B cell (primary cell): Measurements from ENCODE around the gene PSMF1.

Experiments
- EZH2 ChIP-seq: IDR thresholded peaks from 2 replicates; pipeline ENCODE4 v1.6.1; 2012; ENCODE audit warnings: borderline replicate concordance, low read depth, mild to moderate bottlenecking, moderate library complexity, low read length; ENCODE audit not compliant: insufficient read depth, poor library complexity, severe bottlenecking
- TF ChIP-seq, protein P1 (sequence below): fragments of 200-600 bp; IDR thresholded peaks from one replicate; pipeline ENCODE4 v1.8.0; 2022; ENCODE audit warnings: antibody characterized with exemption, mild to moderate bottlenecking

- TF ChIP-seq, protein P1, sequence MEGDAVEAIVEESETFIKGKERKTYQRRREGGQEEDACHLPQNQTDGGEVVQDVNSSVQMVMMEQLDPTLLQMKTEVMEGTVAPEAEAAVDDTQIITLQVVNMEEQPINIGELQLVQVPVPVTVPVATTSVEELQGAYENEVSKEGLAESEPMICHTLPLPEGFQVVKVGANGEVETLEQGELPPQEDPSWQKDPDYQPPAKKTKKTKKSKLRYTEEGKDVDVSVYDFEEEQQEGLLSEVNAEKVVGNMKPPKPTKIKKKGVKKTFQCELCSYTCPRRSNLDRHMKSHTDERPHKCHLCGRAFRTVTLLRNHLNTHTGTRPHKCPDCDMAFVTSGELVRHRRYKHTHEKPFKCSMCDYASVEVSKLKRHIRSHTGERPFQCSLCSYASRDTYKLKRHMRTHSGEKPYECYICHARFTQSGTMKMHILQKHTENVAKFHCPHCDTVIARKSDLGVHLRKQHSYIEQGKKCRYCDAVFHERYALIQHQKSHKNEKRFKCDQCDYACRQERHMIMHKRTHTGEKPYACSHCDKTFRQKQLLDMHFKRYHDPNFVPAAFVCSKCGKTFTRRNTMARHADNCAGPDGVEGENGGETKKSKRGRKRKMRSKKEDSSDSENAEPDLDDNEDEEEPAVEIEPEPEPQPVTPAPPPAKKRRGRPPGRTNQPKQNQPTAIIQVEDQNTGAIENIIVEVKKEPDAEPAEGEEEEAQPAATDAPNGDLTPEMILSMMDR: no peak
- no peak for TF ChIP-seq EZH2
Measured at GRCh38 chr20:1182106-1182505, 63.7 kb downstream of the PSMF1 start.
